Measurements from ENCODE around the gene ZNF205. TPM values are rescaled to one million over a fixed set of nuclear protein-coding genes. Genes with fewer than 3 reads are reported as not detected.
A peak's percentile ranks its signal among the peaks of the same experiment; 100 is the strongest.

Gene ZNF205
- total and polyA plus RNA-seq, 2 of the 13 experiments (the other 11 are each of a cell fraction or from before 2014, with no cell fraction given) = 5.8 to 10.2 TPM

GRCh38 chr16:3158510-3159314 lies 46.3 kb downstream of the ZNF205 start (continued):
- TF ChIP-seq ZNF710 (CRISPR knock-in tag; IDR thresholded peaks at IDR 0.05; ENCODE audit: borderline replicate concordance) (0 out of 2 replicates have a peak, but pooled peaks have one; percentile 55), CHD4 (IDR thresholded peaks at IDR 0.05; ENCODE audit: borderline replicate concordance, low read length) (no peak), ZFP36L1 (CRISPR knock-in tag; IDR thresholded peaks at IDR 0.05) (peak; percentile 32; the same call in 1 of the 2 replicates), FOXM1 (CRISPR knock-in tag; IDR thresholded peaks at IDR 0.05) (no peak), PHF8 (CRISPR knock-in tag; IDR thresholded peaks at IDR 0.05) (peak; percentile 65), ZBTB49 (CRISPR knock-in tag; IDR thresholded peaks at IDR 0.05; ENCODE audit: borderline replicate concordance) (no peak), ZBTB33 (CRISPR knock-in tag; IDR thresholded peaks at IDR 0.05) (peak; percentile 81), IRF2 (CRISPR knock-in tag; IDR thresholded peaks at IDR 0.05) (peak; percentile 96), ZNF441 (CRISPR knock-in tag; IDR thresholded peaks at IDR 0.05; ENCODE audit: borderline replicate concordance) (peak; percentile 44; the same call in 1 of the 2 replicates), ZNF670 (CRISPR knock-in tag; IDR thresholded peaks at IDR 0.05; ENCODE audit: borderline replicate concordance) (no peak), ZNF775 (CRISPR knock-in tag; IDR thresholded peaks at IDR 0.05; ENCODE audit: borderline replicate concordance) (0 out of 2 replicates have a peak, but pooled peaks have one; percentile 52), CBX2 (IDR thresholded peaks at IDR 0.05; ENCODE audit: low read depth, low read length) (no peak), CBX2 (CRISPR knock-in tag; IDR thresholded peaks at IDR 0.05; ENCODE audit: low read depth) (no peak), MED13 (CRISPR knock-in tag; IDR thresholded peaks at IDR 0.05) (0 out of 2 replicates have a peak, but pooled peaks have one; percentile 13), HOXA9 (CRISPR knock-in tag; IDR thresholded peaks at IDR 0.05; ENCODE audit: borderline replicate concordance) (no peak), HMGXB4 (CRISPR knock-in tag; IDR thresholded peaks at IDR 0.05; ENCODE audit: borderline replicate concordance in 1 of 2, low read depth in 1 of 2) (peak; percentile 91 to 96), ATRX (CRISPR knock-in tag; IDR thresholded peaks at IDR 0.05; ENCODE audit: borderline replicate concordance) (no peak), DRAP1 (CRISPR knock-in tag; IDR thresholded peaks at IDR 0.05) (0 out of 2 replicates have a peak, but pooled peaks have one; percentile 17), CENPBD1 (CRISPR knock-in tag; IDR thresholded peaks at IDR 0.05; ENCODE audit: borderline replicate concordance, low read depth) (no peak)

Measured in HepG2 (cell line).